HTR-8/SVneo (cell line): Measurements from ENCODE around the gene C5orf24.
"Not testable (repeated sequence)": the region's sequence is repeated elsewhere in the genome, so short reads cannot be mapped to it uniquely, and the experiment has no call there.

Source experiments
- DNase-seq: peaks from one replicate; pipeline ENCODE4 v3.0.0; 2011; ENCODE audit warnings: low spot score, mixed read lengths; ENCODE audit not compliant: insufficient read length
- FAIRE-seq: peaks from 2 replicates; lab custom pipeline; 2011; peaks lifted over from hg19 to GRCh38; lab: Jason Lieb, UNC

Gene C5orf24

GRCh38 chr5:134845852-134846640 lies at the start of gene C5orf24:
C5orf24 (plus strand) TSS chr5:134845968; CDS start chr5:134854901, 8,933 bp downstream.
- DNase-seq (peak; percentile 94), FAIRE-seq (peak; percentile 93)

GRCh38 chr5:134798468-134798867 lies 47.3 kb upstream of the C5orf24 start:
- DNase-seq, result no peak
- no peak for FAIRE-seq

- no peak for DNase-seq
- no peak for FAIRE-seq
Observed at GRCh38 chr5:134803821-134804220, 41.9 kb upstream of the C5orf24 start.

- no peak for DNase-seq
- no peak for FAIRE-seq
Observed at GRCh38 chr5:134813407-134813806, 32.4 kb upstream of the C5orf24 start.

- DNase-seq, result no peak
- FAIRE-seq, result no peak
Observed at GRCh38 chr5:134813827-134814226, 31.9 kb upstream of the C5orf24 start.

- no peak for DNase-seq
- no peak for FAIRE-seq
Observed at GRCh38 chr5:134817006-134817405, 28.8 kb upstream of the C5orf24 start.

GRCh38 chr5:134818776-134819175 lies 27.0 kb upstream of the C5orf24 start:
- no peak for DNase-seq
- FAIRE-seq, result no peak

GRCh38 chr5:134819407-134819963 lies 26.3 kb upstream of the C5orf24 start:
- FAIRE-seq (no peak), DNase-seq (no peak)

- FAIRE-seq (no peak), DNase-seq (no peak)
Observed at GRCh38 chr5:134821841-134822240, 23.9 kb upstream of the C5orf24 start.

GRCh38 chr5:134824681-134825080 lies 21.1 kb upstream of the C5orf24 start:
- FAIRE-seq, result no peak
- no peak for DNase-seq

- no peak for DNase-seq
- no peak for FAIRE-seq
Observed at GRCh38 chr5:134825212-134825611, 20.6 kb upstream of the C5orf24 start.

GRCh38 chr5:134833340-134834032 lies 12.3 kb upstream of the C5orf24 start:
- FAIRE-seq, result no peak
- DNase-seq, result no peak

- DNase-seq (no peak), FAIRE-seq (no peak)
Observed at GRCh38 chr5:134835623-134836022, 10.1 kb upstream of the C5orf24 start.

- no peak for FAIRE-seq
- no peak for DNase-seq
Observed at GRCh38 chr5:134837530-134838181, 8.1 kb upstream of the C5orf24 start.

- not testable (repeated sequence) for DNase-seq, FAIRE-seq
Observed at GRCh38 chr5:134838361-134838760, 7.4 kb upstream of the C5orf24 start.

GRCh38 chr5:134840811-134841210 lies 5.0 kb upstream of the C5orf24 start:
- no peak for DNase-seq
- no peak for FAIRE-seq

GRCh38 chr5:134844252-134844651 lies 1.5 kb upstream of the C5orf24 start:
- DNase-seq (no peak), FAIRE-seq (no peak)

- DNase-seq, result peak; percentile 11
- FAIRE-seq, result no peak
Observed at GRCh38 chr5:134845335-134845851, 375 bp upstream of the C5orf24 start.

GRCh38 chr5:134846641-134846960 lies 833 bp downstream of the C5orf24 start:
- FAIRE-seq, result no peak
- no peak for DNase-seq

- DNase-seq, FAIRE-seq: not testable (repeated sequence)
Observed at GRCh38 chr5:134849434-134849933, 3.7 kb downstream of the C5orf24 start.
